ENCODE data around the gene SLC16A7.

- TF ChIP-seq, protein P1, sequence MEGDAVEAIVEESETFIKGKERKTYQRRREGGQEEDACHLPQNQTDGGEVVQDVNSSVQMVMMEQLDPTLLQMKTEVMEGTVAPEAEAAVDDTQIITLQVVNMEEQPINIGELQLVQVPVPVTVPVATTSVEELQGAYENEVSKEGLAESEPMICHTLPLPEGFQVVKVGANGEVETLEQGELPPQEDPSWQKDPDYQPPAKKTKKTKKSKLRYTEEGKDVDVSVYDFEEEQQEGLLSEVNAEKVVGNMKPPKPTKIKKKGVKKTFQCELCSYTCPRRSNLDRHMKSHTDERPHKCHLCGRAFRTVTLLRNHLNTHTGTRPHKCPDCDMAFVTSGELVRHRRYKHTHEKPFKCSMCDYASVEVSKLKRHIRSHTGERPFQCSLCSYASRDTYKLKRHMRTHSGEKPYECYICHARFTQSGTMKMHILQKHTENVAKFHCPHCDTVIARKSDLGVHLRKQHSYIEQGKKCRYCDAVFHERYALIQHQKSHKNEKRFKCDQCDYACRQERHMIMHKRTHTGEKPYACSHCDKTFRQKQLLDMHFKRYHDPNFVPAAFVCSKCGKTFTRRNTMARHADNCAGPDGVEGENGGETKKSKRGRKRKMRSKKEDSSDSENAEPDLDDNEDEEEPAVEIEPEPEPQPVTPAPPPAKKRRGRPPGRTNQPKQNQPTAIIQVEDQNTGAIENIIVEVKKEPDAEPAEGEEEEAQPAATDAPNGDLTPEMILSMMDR (IDR thresholded peaks at IDR 0.05) = no peak
- no peak for TF ChIP-seq POLR2A (IDR thresholded peaks at IDR 0.05)
Measured at GRCh38 chr12:59594943-59595500, 807 bp upstream of the SLC16A7 start.

Measured in ovary (tissue), 3 donors.